Esophagus mucosa (tissue), 1 donor: Measurements from ENCODE around the gene CARD10. TPM values are rescaled to one million over a fixed set of nuclear protein-coding genes. Genes with fewer than 3 reads are reported as not detected.

Experiments used
- ATAC-seq: fragments of 200-7000 bp; cut with Tn5 transposase; one replicate; pipeline ENCODE4 v1.9.1; 2020
- total RNA-seq: library from RNA; stranded (reverse); gene quantifications from one replicate; pipeline ENCODE4 v1.2.4, GENCODE V29; 2023
- donor health status: DM: yes; HTN: yes; CAD: no.

CARD10 gene, protein sequence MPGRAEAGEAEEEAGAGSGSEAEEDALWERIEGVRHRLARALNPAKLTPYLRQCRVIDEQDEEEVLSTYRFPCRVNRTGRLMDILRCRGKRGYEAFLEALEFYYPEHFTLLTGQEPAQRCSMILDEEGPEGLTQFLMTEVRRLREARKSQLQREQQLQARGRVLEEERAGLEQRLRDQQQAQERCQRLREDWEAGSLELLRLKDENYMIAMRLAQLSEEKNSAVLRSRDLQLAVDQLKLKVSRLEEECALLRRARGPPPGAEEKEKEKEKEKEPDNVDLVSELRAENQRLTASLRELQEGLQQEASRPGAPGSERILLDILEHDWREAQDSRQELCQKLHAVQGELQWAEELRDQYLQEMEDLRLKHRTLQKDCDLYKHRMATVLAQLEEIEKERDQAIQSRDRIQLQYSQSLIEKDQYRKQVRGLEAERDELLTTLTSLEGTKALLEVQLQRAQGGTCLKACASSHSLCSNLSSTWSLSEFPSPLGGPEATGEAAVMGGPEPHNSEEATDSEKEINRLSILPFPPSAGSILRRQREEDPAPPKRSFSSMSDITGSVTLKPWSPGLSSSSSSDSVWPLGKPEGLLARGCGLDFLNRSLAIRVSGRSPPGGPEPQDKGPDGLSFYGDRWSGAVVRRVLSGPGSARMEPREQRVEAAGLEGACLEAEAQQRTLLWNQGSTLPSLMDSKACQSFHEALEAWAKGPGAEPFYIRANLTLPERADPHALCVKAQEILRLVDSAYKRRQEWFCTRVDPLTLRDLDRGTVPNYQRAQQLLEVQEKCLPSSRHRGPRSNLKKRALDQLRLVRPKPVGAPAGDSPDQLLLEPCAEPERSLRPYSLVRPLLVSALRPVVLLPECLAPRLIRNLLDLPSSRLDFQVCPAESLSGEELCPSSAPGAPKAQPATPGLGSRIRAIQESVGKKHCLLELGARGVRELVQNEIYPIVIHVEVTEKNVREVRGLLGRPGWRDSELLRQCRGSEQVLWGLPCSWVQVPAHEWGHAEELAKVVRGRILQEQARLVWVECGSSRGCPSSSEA
- total RNA-seq, result 10.5 TPM

DNA sequence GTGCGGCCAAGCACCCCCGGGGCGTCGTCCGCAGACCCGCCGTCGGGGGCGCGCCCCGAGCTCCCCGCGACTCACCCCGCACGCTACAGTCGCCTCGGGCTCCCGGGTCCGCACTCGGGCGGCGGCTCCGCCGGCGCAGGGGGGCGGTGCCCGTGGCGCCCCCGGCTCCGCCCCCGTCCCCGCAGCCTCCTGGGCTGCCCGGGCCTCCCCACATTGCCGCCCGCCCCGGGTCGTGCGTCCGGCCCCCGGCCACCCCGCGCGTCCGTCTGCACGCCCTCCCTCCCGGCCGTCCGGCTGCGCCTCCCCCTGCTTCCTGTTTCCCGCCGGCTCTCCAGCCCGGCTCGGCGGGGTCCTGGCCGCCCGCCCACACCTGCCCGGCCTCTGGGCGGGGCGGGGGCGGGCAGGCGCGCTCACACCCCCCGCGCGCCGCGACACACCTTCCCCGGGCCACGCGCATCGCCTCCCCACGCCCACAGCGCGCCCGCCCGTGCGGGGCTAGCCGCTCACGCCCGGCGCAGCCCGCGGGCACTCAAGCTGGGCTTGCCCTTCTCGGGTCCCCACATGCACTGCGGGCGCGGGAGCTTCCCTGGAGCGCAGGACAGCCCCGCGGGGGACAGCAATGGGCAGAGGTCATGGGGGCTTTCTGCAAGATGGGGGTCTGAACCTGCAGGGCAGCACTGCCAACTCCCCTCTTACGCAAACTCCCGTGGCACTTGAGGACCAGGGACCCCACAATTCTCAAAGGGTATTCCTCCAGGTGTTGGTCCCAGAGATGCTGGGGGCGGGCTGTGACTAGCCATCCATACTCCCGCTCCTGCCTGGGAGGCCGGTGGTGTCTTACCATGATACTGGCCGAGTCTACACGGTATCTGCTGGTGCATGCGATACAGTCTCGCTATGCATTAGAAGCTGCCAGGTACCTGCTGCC lies at the start of gene CARD10:
TSS of gene CARD10 (minus strand) at position 148 of the 928 bp plus-strand sequence. CDS start 215 bp downstream, outside the sequence.
- peak; percentile 42 for ATAC-seq

DNA sequence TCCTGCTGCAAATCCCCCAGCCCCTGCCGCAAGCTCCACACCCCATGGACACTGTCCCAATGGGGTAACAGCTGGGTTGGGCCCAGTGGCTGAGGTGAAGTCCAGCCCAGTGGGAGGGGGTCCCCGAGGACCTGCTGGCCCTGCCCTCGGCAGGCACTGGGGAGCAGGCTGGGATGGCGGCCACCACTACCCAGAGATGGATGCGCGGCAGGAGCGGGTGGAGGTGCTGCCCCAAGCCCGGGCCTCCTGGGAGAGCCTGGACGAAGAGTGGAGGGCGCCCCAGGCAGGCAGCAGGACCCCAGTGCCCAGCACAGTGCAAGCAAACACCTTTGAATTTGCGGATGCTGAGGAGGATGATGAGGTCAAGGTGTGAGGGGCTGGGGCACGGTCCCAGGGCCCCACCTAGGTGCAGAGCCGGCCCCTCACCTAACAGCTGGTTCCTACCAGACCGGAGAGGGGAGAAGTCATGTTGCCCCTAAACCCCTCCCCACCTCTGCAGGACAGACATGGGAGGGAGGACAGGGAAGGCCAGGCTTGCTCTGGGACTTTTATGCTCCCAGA lies 49.3 kb upstream of the CARD10 start:
- no peak for ATAC-seq

DNA sequence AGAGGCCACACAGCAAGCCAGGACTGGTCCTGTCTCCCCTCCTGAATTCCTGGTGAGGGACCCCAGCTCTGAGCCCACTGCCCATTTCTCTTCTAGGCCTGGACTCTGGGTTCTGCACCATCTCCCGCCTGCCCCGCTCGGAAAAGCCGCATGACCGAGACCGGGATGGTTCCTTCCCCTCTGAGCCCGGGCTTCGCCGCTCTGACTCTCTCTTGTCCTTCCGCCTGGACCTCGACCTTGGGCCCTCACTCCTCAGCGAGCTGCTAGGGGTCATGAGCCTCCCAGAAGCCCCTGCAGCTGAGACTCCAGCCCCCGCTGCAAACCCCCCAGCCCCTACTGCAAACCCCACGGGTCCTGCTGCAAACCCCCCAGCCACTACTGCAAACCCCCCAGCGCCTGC lies 48.8 kb upstream of the CARD10 start:
- no peak for ATAC-seq

DNA sequence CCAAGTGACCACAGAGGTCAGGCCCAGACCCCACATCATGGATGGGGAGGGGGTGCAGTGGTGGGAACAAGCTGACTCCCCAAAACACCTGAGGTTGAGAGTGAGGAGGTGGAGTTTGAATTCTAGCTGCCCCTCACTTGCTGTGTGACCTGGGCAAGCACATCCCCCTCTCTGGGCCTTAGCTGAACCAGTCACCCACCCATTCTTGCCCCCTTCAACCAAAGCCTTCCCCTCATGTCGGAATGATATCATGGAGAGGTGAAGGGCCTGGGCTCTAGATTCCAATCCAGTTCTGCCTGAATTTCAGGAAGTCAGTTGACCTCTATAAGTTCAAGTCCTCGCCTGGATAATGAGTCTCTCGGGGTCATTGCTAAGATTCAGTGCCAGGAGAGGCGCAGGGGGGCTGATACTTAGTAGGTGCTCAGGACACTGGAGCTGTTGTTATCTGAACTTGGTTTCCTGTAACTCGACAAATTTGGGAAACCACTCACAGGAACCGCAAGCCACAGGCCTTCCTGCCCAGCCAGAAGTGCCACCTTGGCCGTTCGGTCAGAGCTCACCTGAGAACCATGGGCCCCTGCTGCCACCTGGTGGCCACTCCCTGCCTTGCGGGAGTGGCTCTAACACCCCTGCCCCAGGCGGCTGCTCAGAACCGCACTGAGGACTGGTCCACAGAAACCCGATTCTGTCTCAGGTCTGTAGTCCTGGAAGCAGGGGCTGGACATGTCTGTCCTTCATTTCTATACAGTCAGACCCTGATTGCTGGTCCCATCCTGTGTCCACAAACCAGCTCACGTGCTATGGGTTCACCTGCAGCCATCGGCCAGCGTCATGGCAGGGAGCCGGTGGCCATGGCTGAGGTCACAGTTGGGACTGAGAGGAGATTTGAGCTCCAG lies 47.9 kb upstream of the CARD10 start:
- peak; percentile 56 for ATAC-seq

DNA sequence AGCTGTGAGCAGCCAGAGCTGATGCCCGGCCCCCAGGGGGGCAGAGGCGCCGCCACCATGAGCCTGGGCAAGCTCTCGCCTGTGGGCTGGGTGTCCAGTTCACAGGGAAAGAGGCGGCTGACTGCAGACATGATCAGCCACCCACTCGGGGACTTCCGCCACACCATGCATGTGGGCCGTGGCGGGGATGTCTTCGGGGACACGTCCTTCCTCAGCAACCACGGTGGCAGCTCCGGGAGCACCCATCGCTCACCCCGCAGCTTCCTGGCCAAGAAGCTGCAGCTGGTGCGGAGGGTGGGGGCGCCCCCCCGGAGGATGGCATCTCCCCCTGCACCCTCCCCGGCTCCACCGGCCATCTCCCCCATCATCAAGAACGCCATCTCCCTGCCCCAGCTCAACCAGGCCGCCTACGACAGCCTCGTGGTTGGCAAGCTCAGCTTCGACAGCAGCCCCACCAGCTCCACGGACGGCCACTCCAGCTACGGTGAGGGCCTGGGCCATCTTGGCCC lies 47.2 kb upstream of the CARD10 start:
- ATAC-seq, result no peak

DNA sequence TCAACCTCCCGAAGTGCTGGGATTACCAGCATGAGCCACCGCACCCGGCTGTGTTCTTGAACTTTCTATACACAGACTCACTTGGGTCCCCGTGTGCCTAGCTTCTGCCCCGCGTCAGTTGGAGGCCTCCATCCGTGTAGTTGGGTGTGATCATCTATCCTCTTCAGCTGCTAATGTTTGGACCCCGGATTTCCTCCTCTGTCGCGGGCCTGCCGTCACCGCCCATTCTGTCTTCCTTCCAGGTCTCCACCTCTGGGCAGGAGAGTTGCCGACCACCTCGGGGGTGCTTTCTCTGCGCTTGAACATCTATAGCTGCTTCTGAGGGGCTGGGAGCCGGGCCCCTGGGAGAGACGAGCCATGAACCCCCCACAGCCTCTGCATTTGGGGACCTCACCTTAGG lies 46.6 kb upstream of the CARD10 start:
- no peak for ATAC-seq

DNA sequence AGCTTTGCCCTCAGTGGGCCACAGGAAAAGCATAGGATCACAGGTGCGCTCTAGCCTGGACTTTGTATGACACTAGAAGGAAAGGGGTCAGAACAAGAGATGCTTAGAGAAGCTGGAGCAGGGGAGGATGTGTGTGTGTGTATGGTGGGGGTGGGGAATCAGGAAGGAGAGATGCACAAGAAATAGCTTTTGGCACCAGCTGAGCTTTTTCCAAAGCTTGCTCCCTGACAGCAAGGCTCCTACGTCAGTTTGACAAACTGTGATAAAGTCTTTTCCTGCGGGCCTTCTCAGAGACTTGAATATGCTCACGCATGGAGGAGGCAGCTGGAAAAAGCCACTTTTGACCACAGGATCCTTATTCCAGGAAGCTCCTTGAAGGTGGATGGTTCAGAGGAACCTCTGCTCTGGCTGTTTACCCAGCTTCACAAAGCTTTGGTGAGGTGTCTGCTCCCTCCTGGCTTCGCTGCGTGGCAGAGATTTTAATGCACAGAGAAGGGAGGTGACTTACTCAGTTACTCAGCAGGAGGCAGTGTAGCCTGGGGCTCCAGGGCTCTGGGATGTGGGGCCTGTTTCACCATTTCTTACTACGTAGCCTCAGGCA lies 45.0 kb upstream of the CARD10 start:
- peak; percentile 16 for ATAC-seq

DNA sequence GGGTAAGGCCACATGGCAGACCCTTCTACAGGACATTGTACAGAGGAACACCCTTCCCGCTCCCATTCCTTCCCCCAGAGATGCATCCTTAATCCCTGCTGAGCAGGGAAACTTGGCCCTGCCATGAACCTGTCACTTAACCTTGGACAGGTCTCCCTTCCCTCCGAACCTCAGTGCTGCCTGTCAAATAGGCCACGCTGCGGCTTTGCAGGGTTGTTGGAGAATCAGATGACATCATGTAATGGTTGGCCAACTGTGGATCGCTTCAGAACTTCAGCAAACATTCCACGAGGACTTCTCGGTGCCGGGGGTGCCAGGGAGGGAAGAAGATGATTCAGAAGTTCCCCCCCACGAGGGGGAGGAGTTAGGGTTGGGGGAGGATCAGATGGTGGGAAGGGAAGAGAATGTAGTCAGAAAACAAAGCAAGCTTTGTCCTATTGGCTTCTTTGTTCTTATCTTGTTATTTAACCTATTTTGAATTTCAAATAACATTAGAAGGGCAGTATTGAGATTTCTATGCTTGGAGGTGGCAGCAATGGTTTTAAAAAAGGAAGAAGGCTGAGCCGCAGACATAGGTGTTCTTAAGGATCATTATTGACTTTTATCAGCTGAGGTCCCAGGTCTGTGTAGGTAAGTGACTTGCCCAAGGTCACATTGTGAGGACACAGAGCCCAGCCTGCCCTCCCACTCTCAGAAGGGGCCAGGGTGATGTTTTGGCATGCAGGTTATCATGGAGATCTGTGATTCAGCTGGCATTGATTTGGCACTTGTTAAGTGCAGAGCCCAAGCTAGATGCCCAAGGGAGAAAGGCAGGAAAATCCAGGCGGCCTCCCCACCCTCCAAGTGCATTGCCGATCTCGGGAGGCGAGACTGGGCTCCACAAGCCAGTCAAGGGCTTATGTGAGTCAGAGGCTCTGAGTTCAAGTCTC lies 44.2 kb upstream of the CARD10 start:
- ATAC-seq, result peak; percentile 51

DNA sequence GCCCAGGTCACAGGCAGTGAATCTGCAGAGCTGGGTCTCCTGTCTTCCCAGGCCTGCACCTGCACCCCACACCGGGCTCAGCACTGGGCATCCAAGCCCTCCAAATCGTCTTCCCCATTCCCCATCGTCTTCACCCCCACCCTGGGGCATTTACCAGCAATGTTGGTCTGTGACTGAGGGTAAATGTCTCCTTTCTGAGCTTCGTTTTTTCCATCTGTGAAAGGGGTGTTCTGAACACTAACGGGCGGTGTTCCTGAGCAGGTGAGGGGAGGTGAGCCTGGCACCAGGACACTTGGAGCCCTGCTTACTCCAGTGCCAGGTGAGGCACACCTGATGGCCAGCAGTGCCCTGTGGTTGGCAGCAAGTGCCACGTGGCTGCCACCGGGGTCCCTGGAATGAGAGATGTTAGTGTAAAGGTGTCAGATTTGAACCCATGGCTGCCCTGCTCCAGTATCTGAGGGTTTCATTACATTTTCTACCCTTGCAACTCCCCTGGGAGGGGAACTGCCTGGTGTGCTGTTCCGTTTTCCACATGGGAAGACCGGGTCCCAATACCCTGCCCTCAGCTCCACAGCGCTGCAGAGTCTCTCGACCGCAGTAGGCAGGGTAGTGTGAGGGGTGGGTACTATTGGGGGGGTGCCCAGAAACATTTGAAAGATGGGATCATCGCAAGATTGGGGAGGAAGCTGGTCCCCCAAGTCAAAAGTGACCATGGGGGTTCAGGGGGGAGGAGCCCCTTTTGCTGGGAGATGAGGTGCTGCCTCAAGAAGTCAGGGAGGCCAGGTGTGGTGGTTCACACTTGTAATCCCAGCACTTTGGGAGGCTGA lies 43.0 kb upstream of the CARD10 start:
- ATAC-seq, result no peak

DNA sequence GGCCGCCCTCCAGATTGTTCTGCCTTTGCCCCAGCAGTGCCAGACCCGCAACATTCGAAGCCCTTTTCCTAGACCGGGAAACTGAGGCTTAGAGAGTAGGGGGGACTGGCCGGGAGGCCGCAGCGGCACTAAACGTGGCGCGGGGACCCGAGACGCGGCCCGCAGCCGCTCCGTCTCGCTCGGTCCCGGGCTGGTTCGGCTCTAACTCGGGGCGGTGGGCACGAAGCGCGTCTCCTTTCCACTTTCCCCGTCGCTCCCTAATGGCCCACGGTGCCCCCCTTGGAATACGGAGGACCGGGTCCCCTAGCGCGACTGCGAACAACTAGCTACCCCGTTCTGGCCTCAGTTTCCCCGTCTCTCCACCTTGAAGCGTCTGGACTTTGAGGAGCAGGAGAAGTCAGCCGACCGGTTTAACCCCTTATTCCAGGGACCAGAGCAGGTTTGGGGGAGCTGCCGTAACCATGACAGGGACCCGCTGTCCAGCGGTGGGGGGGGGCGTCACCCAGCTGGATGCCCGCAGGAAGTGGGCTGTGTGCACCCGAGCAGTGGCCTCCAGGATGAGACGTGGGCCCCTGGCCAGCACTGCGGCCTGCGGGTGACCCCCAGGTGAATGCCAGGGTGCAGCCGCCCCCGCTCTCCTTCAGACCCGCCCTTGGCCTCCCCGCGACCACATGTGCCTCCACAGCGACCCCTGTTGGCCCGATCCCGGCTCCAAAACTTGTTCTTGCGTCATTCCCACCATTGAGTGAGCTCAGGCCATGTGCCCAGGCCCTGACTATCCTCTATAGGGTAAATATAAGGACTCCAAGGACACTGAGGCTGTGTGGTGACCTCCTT lies 42.2 kb upstream of the CARD10 start:
- peak; percentile 59 for ATAC-seq

DNA sequence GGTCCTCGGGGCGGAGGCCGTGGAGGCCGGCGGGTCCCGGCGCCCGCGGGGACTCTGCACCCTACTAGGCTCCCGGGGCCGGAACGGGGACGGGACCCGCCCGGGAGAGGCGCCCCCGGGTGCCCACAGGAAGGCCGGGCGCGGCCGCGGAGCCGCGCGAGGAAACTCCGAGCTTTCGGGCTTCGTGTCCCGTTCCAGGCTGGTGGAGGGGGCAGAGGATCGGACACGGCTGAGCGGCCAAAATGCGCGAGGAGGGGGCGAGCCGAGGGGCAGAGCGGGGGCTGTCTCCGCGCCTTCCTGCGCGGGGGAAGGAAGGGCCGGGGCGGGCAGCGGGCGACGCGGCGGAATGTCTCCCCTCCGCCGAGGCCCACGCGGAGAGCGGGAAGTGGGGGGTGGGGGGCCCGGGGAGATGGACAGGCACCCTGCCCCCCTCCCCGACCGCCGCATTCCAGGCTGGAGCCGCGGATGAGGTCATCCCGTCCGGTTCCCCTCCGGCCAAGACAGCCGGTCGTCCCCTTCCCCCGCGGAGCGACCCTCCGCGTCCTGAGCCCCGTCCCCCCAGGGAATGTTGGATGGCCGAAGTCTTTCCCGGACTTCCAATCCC lies 41.5 kb upstream of the CARD10 start:
- ATAC-seq, result no peak

DNA sequence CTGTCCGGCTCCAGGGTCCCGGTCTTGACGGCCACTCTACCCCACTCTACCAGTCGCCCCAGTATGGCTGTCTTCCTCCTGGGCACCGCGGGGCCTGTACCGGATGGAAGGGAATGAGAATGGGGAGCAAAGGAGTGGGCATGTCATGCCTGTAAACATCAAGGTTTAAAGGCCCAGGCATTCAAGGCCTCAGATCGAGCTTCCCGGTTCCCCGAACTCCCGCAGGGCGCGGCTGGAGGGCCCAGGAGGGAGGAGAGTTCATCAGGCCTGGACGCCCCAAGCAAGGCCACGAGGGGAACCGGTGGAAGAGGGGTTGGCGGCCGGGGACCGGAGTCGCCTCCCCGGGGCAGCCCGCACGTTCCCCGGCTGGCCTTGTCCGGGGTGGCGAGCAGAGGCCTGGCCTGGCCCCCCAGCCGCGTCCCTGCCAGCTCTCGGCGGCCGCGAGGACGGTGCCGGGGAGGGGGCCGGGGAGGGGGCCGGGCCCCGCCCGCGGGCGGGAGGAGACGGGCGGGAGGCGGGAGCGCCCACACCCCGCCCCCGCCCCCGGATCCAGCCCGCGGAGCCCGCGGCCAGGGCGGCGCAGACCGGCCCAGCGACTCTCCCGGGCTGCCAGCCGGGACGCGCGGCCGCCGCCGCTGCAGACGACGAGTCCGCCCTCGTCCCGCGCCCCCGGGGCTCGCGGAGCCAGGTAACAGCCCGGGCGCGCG lies 40.8 kb upstream of the CARD10 start, which contains the start of gene CDC42EP1:
TSS of gene CDC42EP1 (plus strand) at position 580 of the 707 bp plus-strand sequence. CDS start 5,870 bp downstream, outside the sequence.
- peak; percentile 22 for ATAC-seq

DNA sequence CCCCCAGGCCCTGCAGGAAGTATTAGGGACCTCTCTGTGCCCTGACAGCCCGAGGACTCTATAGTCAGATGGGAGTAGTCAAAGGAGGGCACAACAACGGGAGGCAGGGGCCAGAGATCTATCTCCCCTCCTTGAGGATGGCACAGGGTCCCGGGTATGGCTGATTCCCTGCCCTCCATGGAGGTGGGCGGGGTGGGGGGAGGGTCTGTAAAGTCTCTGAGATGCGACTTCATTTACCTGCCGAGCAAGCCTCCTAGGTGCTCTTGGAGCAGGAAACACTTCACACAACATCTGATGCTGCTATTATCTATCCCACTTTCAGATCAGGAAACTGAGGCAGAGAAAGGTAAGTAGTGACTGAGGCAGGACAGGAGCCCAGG lies 40.3 kb upstream of the CARD10 start:
- ATAC-seq, result no peak

DNA sequence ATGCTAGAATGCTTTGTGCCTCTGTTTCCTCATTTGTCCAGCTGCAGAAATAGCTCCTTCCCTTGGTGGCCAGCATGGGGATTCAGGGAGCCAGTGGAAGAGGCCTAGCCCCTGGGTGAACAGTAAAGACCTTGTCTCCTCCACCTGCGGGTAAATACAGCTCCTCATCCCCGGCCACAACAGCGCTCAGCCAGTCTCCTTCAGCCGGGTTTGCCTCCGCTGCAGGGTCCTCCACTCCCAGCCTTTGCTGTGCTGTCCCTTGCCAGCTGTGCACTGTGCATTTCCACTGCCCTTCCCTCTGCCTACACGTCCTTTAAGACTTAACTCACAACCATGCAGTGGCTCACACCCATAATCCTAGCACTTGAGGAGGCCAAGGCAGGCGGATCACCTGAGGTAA lies 39.6 kb upstream of the CARD10 start:
- no peak for ATAC-seq

DNA sequence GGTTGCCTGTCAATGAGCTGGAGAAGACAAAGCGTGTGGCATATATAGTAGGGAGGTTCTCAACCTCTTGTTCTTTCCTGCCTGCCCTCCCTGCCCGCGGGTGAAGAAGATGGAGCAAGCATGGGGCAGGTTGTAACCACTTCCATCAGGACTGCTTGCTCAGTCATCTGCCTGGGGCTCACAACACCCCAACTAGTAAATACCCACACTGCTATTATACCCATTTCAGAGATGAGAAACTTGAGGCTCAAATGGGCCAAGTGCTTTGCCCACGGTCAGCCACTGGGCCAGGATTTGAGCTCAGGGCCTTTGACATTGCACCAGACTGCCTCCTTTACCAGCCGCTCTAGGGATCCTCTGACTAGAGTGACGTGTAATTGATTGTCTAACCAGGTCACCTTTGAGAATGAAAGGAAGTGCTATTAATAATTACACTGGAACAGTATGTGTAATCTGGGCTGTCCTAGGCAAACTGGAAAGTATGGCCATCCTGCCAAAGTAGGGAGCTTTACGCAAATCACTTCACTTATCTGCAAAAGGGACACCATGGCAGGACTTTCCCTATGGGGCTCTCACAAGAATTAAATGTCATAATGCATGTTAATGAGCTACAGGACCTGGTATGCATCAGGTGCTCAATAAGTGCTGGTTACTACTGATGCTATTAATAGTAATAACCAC lies 38.2 kb upstream of the CARD10 start:
- ATAC-seq, result peak; percentile 37
